Heart right ventricle (tissue), 16 donors: Measurements from ENCODE around the gene KDM2B. TPM values are rescaled to one million over a fixed set of nuclear protein-coding genes. Genes with fewer than 3 reads are reported as not detected.

ENCODE experiments used
- ATAC-seq, 8 donors: fragments of 200-7000 bp; cut with Tn5 transposase; one replicate each; pipeline ENCODE4 v1.9.1; 2020; ENCODE audit warnings: mild to moderate bottlenecking in 8 of 8, moderate library complexity in 8 of 8, moderate number of reproducible peaks in 1 of 8
- DNase-seq, 2 donors: peaks; one replicate each; pipeline ENCODE4 v3.0.0-alpha.2; 2020
- H3K27ac ChIP-seq, 10 donors: fragments of 200-600 bp; sonication (generic) in 2 of 10; one replicate each; pipeline versions ENCODE4 v1.5.0 to v1.8.0; 2020 to 2022; ENCODE audit warnings: mild to moderate bottlenecking in 3 of 10
- H3K27me3 ChIP-seq, 7 donors: fragments of 200-600 bp; one replicate each; pipeline ENCODE4 v1.8.0; 2021 to 2022; ENCODE audit warnings: mild to moderate bottlenecking in 2 of 7
- H3K36me3 ChIP-seq, 9 donors: fragments of 200-600 bp; sonication (generic) in 1 of 9; one replicate each; pipeline versions ENCODE4 v1.5.0 to v1.8.0; 2020 to 2022; ENCODE audit warnings: mild to moderate bottlenecking in 2 of 9
- H3K4me1 ChIP-seq, 9 donors: fragments of 200-600 bp; sonication (generic) in 1 of 9; one replicate each; pipeline versions ENCODE4 v1.5.0 to v1.8.0; 2020 to 2022; ENCODE audit warnings: mild to moderate bottlenecking in 4 of 9
- H3K4me3 ChIP-seq, 10 donors: fragments of 200-600 bp; sonication (generic) in 2 of 10; one replicate each; pipeline versions ENCODE4 v1.5.0 to v1.8.0; 2020 to 2022; ENCODE audit warnings: mild to moderate bottlenecking in 7 of 10, moderate library complexity in 2 of 10
- H3K9me3 ChIP-seq, 11 donors: fragments of 200-600 bp in 10 of 11; sonication (generic) in 2 of 11; one replicate each; pipeline versions ENCODE4 v1.5.0 to v1.8.0; 2013 to 2022; ENCODE audit warnings: mild to moderate bottlenecking in 2 of 11, control low read depth in 1 of 11, moderate library complexity in 1 of 11
- WGBS, 2 donors: extraction: QIAGEN DNeasy Blood & Tissue Kit; methylation state at CpG; one replicate each; pipeline ENCODE4 v1.1.7; 2013; ENCODE audit warnings: inconsistent platforms in 1 of 2; 5-methylcytosine and 5-hydroxymethylcytosine counted together
- intact Hi-C, 10 donors: fragments of 100-400 bp; cut with DNase I; formaldehyde crosslinking; loops; one replicate each; pipeline versions ENCODE4 v1.11.1 to v1.14.2; 2022
- polyA plus RNA-seq, 2 donors: library from polyadenylated mRNA; stranded (reverse); fragments of 200-250 nt; gene quantifications; one replicate each; pipeline ENCODE4 v1.2.3, GENCODE V29; 2013
- total RNA-seq, 10 donors: library from RNA; stranded (reverse); fragmentation: NEBNext Ultra II Directional in 3 of 10; extraction: Animal tissue kit (Norgen Biotek cat#: 25700) in 3 of 10; gene quantifications; one replicate each; pipeline versions ENCODE4 v1.2.1 to v1.2.4, GENCODE V29; 2021 to 2023
- TF ChIP-seq, protein P1 (sequence below), 9 donors: fragments of 200-600 bp; sonication (generic) in 2 of 9; IDR thresholded peaks; one replicate each; pipeline versions ENCODE4 v1.5.0 to v1.8.0; 2021 to 2022; ENCODE audit warnings: antibody characterized with exemption in 9 of 9, mild to moderate bottlenecking in 5 of 9, moderate library complexity in 1 of 9
- donor health status: Arrhythmogenic right ventricular cardiomyopathy.
- donor health status: ischemic (EF 13 %, LVEDD 7.1; RV severe dilation, severe dysfunction).
- donor health status: healthy with polysubstance abuse.
- donor health status: DM: no; HTN: yes; CAD: no.
- donor health status: DM: no; HTN: no; CAD: no.
- donor health status: ischemic (EF 25% LVEDD 6.9; RV normal size, moderate dysfunction).
- donor health status: ischemic (EF 25% LVEDD 5.7; RV mildly dilated, moderate dysfunction).
- donor health status: healthy.
- donor health status: DM: yes; HTN: yes; CAD: no.
- donor health status: Ischemic cardiomyopathy.
- donor health status: ischemic (EF 35%, LVEDD 5.7; RV mildly dilated, moderate dysfunction).
- donor health status: nonischemic (EF 11% LVEDD 7.7; RV severe dilation, severe dysfunction).
- donor health status: DM: yes; HTN: yes; CAD: no.
- donor health status: PGD.
- donor health status: ischemic (EF 29% LVEDD 5.4; RV normal size, mild dysfunction).
- donor health status: nonischemic (EF 23%, LVEDD 6.1; RV moderate dilation, normal function).

The KDM2B gene
- total and polyA plus RNA-seq, 12 donors: 4.8 to 18.4 (median 13.6) TPM

DNA sequence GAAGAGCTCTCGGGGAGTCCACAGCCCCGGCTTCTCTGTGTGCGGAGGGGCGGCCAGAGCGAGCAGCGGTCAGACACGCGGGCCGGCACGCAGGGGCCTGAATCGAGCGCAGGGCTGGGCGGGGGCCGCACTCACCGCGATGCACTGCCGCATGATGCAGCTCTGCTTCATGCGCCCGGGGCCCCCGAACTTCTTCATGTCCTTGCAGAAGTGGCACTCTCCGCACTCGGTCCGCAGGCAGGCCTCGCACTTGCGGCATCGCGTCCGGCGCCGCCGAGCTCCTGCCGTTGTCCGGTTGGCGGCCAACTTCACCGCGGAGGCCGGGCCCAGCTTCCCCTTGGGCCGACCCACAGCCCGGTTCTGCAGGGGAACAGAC lies 127.8 kb downstream of the KDM2B start:
- Histone ChIP-seq H3K27me3 (no peaks in the 10 kb centered on the region), H3K4me3 (no peak overlapping the region), H3K36me3 (peaks cover 0 to 19% (median 4%) of the 10 kb centered on the region in 9 donors), H3K27ac (peak overlapping the region in 1 of 10 donors; percentile 69), H3K9me3 (no peaks in the 10 kb centered on the region), H3K4me1 (peaks cover 0 to 57% (median 3%) of the 10 kb centered on the region in 9 donors)
- peak in 1 of 8 donors; percentile 11 for ATAC-seq
- no peak for DNase-seq
- 96% methylated on average over 39 of the region's 39 CpGs for WGBS, 2 donors
- TF ChIP-seq, protein P1, sequence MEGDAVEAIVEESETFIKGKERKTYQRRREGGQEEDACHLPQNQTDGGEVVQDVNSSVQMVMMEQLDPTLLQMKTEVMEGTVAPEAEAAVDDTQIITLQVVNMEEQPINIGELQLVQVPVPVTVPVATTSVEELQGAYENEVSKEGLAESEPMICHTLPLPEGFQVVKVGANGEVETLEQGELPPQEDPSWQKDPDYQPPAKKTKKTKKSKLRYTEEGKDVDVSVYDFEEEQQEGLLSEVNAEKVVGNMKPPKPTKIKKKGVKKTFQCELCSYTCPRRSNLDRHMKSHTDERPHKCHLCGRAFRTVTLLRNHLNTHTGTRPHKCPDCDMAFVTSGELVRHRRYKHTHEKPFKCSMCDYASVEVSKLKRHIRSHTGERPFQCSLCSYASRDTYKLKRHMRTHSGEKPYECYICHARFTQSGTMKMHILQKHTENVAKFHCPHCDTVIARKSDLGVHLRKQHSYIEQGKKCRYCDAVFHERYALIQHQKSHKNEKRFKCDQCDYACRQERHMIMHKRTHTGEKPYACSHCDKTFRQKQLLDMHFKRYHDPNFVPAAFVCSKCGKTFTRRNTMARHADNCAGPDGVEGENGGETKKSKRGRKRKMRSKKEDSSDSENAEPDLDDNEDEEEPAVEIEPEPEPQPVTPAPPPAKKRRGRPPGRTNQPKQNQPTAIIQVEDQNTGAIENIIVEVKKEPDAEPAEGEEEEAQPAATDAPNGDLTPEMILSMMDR (IDR thresholded peaks at IDR 0.05): no peak
- intact Hi-C loops: no loop called here

DNA sequence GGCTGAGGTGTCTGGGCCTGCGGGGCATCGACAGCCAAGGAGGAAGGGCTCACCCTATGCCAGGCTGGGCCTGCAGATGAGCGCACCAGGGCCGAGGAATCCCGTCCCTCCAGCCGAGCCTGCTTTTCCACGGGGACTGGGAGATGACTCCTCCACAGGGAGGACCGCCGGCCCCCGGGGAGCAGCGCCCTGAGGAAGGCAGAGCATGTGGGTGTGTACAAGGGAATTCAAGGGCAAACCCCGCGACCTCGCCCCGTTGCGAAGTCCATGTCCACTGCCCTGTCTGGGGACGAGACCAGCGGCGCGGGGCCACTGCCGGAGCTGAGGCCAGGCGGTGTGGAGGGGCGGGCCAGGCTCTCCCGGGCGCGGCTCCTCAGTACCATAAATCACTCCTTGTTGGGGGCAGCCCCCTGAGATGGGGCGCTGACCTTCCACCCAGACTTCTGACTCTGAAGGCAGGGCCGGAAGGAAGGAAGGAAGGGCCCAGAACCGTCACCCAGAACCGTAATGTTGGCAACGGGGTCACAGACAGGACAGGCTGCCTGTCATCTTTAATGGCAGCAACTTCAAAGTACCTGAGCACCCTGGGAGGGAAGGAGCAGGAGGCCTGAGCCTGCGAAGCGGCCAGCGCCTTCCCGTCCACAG lies 128.4 kb downstream of the KDM2B start:
- Histone ChIP-seq H3K4me3 (no peak overlapping the region), H3K4me1 (peaks cover 0 to 57% (median 3%) of the 10 kb centered on the region in 9 donors), H3K36me3 (peaks cover 0 to 19% (median 4%) of the 10 kb centered on the region in 9 donors), H3K9me3 (no peaks in the 10 kb centered on the region), H3K27me3 (no peaks in the 10 kb centered on the region), H3K27ac (peak overlapping the region in 4 of 10 donors; percentile 4 to 69 (median 14))
- ATAC-seq: peak in 4 of 8 donors; percentile 5 to 38 (median 10)
- no peak for DNase-seq
- intact Hi-C loops: no loop called here
- TF ChIP-seq, protein P1 (IDR thresholded peaks at IDR 0.05): no peak
- WGBS, 2 donors: 65 to 84% methylated on average over 35 of the region's 35 CpGs

DNA sequence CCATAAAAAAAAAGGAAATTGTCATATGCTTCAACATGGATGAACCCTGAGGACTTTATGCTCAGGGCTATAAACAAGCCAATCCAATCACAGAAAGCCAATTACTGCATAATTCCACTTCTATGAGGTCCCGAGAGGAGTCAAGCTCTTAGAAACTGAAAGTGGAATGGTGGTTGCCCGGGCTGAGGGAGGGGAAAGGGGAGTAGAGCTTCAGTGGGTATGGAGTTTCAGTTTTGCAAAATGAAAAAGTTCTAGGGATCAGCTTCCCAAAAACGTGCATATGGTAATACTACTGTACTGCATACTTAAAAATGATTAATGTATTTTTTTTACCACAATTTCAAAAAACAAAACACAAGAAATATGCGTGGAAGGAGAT lies 128.9 kb downstream of the KDM2B start:
- H3K27ac ChIP-seq: peak overlapping the region in 4 of 10 donors; percentile 10 to 69 (median 25)
- no peak overlapping the region for H3K4me3 ChIP-seq
- ATAC-seq: peak in 2 of 8 donors; percentile 30 to 41
- TF ChIP-seq, protein P1 (IDR thresholded peaks at IDR 0.05): no peak
- DNase-seq: no peak
- H3K4me1 ChIP-seq: peaks cover 0 to 53% (median 3%) of the 10 kb centered on the region in 9 donors
- H3K9me3 ChIP-seq: no peaks in the 10 kb centered on the region
- H3K27me3 ChIP-seq: no peaks in the 10 kb centered on the region
- H3K36me3 ChIP-seq: peaks cover 0 to 21% (median 4%) of the 10 kb centered on the region in 9 donors
- intact Hi-C loops: no loop called here
- WGBS, 2 donors: 53 to 67% methylated on average over 4 of the region's 4 CpGs

DNA sequence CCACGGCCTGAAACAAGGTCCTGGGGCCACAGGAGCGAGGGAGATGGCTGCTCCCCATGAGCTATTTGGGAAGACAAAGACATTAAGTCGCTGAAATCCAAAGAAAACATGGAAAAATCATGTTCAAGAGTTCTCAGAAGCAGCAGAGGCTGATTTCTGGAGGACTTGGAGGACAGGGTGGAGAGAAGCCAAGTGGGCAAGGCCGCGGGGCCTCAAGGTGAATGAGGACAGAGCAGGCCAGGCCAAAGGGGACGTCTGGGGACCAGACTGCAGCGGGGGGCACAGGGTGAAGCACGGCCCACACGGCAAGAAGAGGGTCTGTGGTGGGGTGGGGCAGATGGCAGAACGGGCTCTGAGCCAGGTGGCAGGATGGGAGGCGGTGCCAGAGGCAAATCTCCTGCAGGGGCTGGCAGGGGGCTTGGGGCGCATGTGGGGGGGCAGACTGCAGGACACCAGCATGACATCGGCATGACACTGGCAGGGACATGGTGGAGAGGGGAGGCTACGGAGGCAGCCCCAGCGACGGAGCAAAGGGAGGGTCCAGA lies 132.0 kb downstream of the KDM2B start:
- H3K4me1 ChIP-seq: peaks cover 0 to 48% (median 3%) of the 10 kb centered on the region in 9 donors
- peaks cover 0 to 35% (median 4%) of the 10 kb centered on the region in 9 donors for H3K36me3 ChIP-seq
- WGBS, 2 donors: 75 to 80% methylated on average over 16 of the region's 16 CpGs
- TF ChIP-seq, protein P1 (IDR thresholded peaks at IDR 0.05): no peak
- ATAC-seq (no peak), DNase-seq (no peak)
- intact Hi-C loops: no loop called here
- H3K4me3 ChIP-seq: no peak overlapping the region
- H3K27me3 ChIP-seq: no peaks in the 10 kb centered on the region
- H3K27ac ChIP-seq: no peak overlapping the region
- no peaks in the 10 kb centered on the region for H3K9me3 ChIP-seq
